ENCODE results near the gene TENM3. TPM values are rescaled to one million over a fixed set of nuclear protein-coding genes. Genes with fewer than 3 reads are reported as not detected.

Gene TENM3
- total and polyA plus RNA-seq, 2 experiments from 2014 or later, result 16.1 to 70.9 TPM

DNA sequence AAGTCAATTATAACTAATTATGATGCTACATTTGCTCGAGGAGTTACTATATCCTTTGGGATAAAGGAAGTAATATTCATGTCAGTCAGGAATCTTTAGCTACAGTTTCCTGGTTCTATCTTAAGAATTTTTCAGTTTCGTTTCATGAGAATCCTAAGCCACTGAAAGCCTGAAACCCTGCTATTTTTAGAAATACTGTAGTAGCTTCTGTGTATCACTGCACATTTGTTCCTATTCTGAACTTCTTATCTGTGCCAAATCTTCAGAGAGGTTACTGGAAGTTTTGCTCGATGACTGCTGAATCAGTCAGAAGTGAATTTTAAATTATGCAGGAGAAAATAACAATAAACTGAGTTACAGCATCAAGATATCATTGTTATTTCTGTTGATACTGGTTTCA, 249.2 kb downstream of the TENM3 start:
- Histone ChIP-seq H4K20me1 (ENCODE audit: insufficient read depth, poor library complexity, severe bottlenecking) (peaks cover 8% of the 10 kb centered on the region), H3K4me2 (peak overlapping the region; percentile 24), H3K79me2 (peaks cover 30% of the 10 kb centered on the region), H3K9me3 (ENCODE audit: low read depth) (no peaks in the 10 kb centered on the region), H3K27me3 (no peaks in the 10 kb centered on the region), H3K4me1 (ENCODE audit: insufficient read depth) (no peaks in the 10 kb centered on the region), H3K36me3 (replicated peaks; ENCODE audit: insufficient read depth, low read depth) (no peaks in the 10 kb centered on the region), H3K27ac (no peak overlapping the region), H2AFZ (no peak overlapping the region), H3K9me2 (replicated peaks; ENCODE audit: insufficient read depth) (no peaks in the 10 kb centered on the region), H3K4me3 (no peak overlapping the region)
- WGBS (ENCODE audit: low lambda C conversion rate, missing lambda C conversion rate), result 44% methylated on average over 3 of the region's 3 CpGs
- no peak for TF ChIP-seq EZH2 (IDR thresholded peaks at IDR 0.05; ENCODE audit: borderline replicate concordance)
- no peak for TF ChIP-seq EZH2phosphoT487 (IDR thresholded peaks at IDR 0.05; ENCODE audit: low read depth, severe bottlenecking, unreplicated experiment)
- TF ChIP-seq, protein P1, sequence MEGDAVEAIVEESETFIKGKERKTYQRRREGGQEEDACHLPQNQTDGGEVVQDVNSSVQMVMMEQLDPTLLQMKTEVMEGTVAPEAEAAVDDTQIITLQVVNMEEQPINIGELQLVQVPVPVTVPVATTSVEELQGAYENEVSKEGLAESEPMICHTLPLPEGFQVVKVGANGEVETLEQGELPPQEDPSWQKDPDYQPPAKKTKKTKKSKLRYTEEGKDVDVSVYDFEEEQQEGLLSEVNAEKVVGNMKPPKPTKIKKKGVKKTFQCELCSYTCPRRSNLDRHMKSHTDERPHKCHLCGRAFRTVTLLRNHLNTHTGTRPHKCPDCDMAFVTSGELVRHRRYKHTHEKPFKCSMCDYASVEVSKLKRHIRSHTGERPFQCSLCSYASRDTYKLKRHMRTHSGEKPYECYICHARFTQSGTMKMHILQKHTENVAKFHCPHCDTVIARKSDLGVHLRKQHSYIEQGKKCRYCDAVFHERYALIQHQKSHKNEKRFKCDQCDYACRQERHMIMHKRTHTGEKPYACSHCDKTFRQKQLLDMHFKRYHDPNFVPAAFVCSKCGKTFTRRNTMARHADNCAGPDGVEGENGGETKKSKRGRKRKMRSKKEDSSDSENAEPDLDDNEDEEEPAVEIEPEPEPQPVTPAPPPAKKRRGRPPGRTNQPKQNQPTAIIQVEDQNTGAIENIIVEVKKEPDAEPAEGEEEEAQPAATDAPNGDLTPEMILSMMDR (IDR thresholded peaks at IDR 0.05; ENCODE audit: poor library complexity), result no peak
- DNase-seq (ENCODE audit: low spot score), result peak; percentile 5

DNA sequence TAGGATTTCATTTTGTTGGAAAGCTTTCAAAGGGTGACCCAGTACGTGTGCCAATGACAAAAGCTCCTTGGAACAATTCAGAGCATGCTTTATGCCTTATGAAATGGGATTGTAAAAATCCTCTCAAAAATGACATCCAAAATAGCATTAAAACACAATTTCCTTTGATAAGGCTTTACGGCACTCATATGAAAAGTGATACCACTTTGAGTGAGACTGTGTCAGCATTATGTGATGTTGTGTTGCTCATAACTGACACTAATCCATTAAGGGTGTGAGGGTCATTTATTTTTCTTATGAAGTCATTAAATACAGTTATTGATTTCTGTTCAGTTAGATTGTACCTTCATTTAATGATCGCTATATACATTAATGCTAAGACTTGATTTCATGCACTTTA, 250.2 kb downstream of the TENM3 start:
- 93% methylated on average over 3 of the region's 3 CpGs for WGBS (ENCODE audit: low lambda C conversion rate, missing lambda C conversion rate)
- no peaks in the 10 kb centered on the region for H3K4me1 ChIP-seq (ENCODE audit: insufficient read depth)
- H3K36me3 ChIP-seq (replicated peaks; ENCODE audit: insufficient read depth, low read depth), result no peaks in the 10 kb centered on the region
- no peak for DNase-seq (ENCODE audit: low spot score)
- no peak overlapping the region for H3K4me3 ChIP-seq
- no peaks in the 10 kb centered on the region for H3K9me3 ChIP-seq (ENCODE audit: low read depth)
- no peak overlapping the region for H2AFZ ChIP-seq
- H3K9me2 ChIP-seq (replicated peaks; ENCODE audit: insufficient read depth), result no peaks in the 10 kb centered on the region
- TF ChIP-seq, protein P1 (IDR thresholded peaks at IDR 0.05; ENCODE audit: poor library complexity), result no peak
- TF ChIP-seq EZH2phosphoT487 (IDR thresholded peaks at IDR 0.05; ENCODE audit: low read depth, severe bottlenecking, unreplicated experiment) (no peak), EZH2 (IDR thresholded peaks at IDR 0.05; ENCODE audit: borderline replicate concordance) (no peak)
- no peak overlapping the region for H3K4me2 ChIP-seq
- H3K27ac ChIP-seq, result no peak overlapping the region
- peaks cover 28% of the 10 kb centered on the region for H3K79me2 ChIP-seq
- H4K20me1 ChIP-seq (ENCODE audit: insufficient read depth, poor library complexity, severe bottlenecking), result peaks cover 8% of the 10 kb centered on the region
- no peaks in the 10 kb centered on the region for H3K27me3 ChIP-seq

DNA sequence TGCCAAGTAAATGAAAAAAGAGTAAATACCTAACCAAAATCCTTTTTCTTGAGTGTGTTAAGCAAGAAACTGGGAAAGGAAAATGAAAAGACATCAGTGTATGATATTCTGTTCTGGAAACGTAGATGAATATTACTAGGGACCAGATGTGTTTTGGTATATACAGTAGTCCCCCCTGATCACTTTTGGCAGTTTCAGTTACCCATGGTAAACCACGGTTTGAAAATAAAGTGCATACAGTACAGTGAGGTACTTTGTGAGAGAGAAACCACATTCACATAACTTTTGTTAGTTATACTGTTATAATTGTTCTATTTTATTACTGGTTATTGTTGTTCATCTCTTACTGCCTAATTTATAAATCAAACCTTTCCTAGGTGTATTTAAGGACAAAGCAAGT, 250.9 kb downstream of the TENM3 start:
- Histone ChIP-seq H4K20me1 (ENCODE audit: insufficient read depth, poor library complexity, severe bottlenecking) (peaks cover 8% of the 10 kb centered on the region), H3K9me3 (ENCODE audit: low read depth) (no peaks in the 10 kb centered on the region), H3K4me3 (no peak overlapping the region), H3K36me3 (replicated peaks; ENCODE audit: insufficient read depth, low read depth) (no peaks in the 10 kb centered on the region), H3K4me1 (ENCODE audit: insufficient read depth) (no peaks in the 10 kb centered on the region), H3K79me2 (peaks cover 29% of the 10 kb centered on the region), H3K27me3 (no peaks in the 10 kb centered on the region), H2AFZ (no peak overlapping the region), H3K9me2 (replicated peaks; ENCODE audit: insufficient read depth) (no peaks in the 10 kb centered on the region), H3K4me2 (no peak overlapping the region), H3K27ac (no peak overlapping the region)
- TF ChIP-seq EZH2 (IDR thresholded peaks at IDR 0.05; ENCODE audit: borderline replicate concordance), result no peak
- TF ChIP-seq, protein P1 (IDR thresholded peaks at IDR 0.05; ENCODE audit: poor library complexity), result no peak
- no peak for TF ChIP-seq EZH2phosphoT487 (IDR thresholded peaks at IDR 0.05; ENCODE audit: low read depth, severe bottlenecking, unreplicated experiment)
- 92% methylated on average over 2 of the region's 2 CpGs for WGBS (ENCODE audit: low lambda C conversion rate, missing lambda C conversion rate)
- no peak for DNase-seq (ENCODE audit: low spot score)

DNA sequence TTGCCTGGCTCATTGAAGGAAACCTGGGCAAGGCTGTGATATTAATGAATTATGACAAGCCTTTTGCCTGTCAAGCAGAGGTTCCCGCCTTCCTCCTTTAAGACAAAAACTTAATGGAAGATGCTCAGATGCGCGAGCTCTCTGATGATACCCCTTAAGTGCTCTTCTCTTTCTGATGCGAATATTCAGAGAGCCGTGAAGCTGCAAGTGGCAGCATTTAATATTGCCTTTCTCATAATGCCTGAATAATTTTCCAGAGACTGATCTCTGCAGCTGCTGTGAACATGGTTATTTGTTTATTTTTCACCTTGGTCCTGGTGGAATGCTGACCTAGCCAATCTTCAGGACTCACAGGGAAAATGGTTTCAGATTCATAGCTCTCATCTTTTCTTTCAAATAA, 251.8 kb downstream of the TENM3 start:
- no peak for TF ChIP-seq EZH2 (IDR thresholded peaks at IDR 0.05; ENCODE audit: borderline replicate concordance)
- TF ChIP-seq EZH2phosphoT487 (IDR thresholded peaks at IDR 0.05; ENCODE audit: low read depth, severe bottlenecking, unreplicated experiment), result no peak
- TF ChIP-seq, protein P1 (IDR thresholded peaks at IDR 0.05; ENCODE audit: poor library complexity), result no peak
- no peak overlapping the region for H3K4me2 ChIP-seq

More for the DNA sequence above, 251.8 kb downstream of the TENM3 start:
- Histone ChIP-seq H3K27me3 (no peaks in the 10 kb centered on the region), H3K79me2 (peaks cover 30% of the 10 kb centered on the region), H3K4me3 (no peak overlapping the region), H2AFZ (no peak overlapping the region), H3K9me3 (ENCODE audit: low read depth) (no peaks in the 10 kb centered on the region), H3K36me3 (replicated peaks; ENCODE audit: insufficient read depth, low read depth) (no peaks in the 10 kb centered on the region), H4K20me1 (ENCODE audit: insufficient read depth, poor library complexity, severe bottlenecking) (peaks cover 8% of the 10 kb centered on the region), H3K27ac (no peak overlapping the region), H3K9me2 (replicated peaks; ENCODE audit: insufficient read depth) (no peaks in the 10 kb centered on the region), H3K4me1 (ENCODE audit: insufficient read depth) (no peaks in the 10 kb centered on the region)
- 91% methylated on average over 5 of the region's 5 CpGs for WGBS (ENCODE audit: low lambda C conversion rate, missing lambda C conversion rate)
- no peak for DNase-seq (ENCODE audit: low spot score)

Data from hepatocyte (in vitro differentiated cells).